MM.1S (cell line): ENCODE data around the gene KDM6A.
"Not testable (repeated sequence)": the region's sequence is repeated elsewhere in the genome, so short reads cannot be mapped to it uniquely, and the experiment has no call there.

ENCODE experiments used
- DNase-seq: peaks from one replicate; pipeline ENCODE4 v3.0.0-alpha.2; 2015
- H2AFZ ChIP-seq: fragments of 300-600 bp; sonication (generic); 2 replicates; pipeline ENCODE4 v1.6.0; 2016; ENCODE audit warnings: antibody characterized with exemption, low read length
- H3F3A ChIP-seq: fragments of 300-600 bp; sonication (generic); 2 replicates; pipeline ENCODE4 v1.6.1; 2016; ENCODE audit warnings: mild to moderate bottlenecking, antibody characterized with exemption, low read length, moderate library complexity, mixed read lengths; ENCODE audit not compliant: insufficient read depth
- H3K27ac ChIP-seq: fragments of 300-600 bp; sonication (generic); 2 replicates; pipeline ENCODE4 v1.5.1; 2016; ENCODE audit warnings: mild to moderate bottlenecking, low read length
- H3K27me3 ChIP-seq: fragments of 300-600 bp; sonication (generic); replicated peaks from 2 replicates; pipeline ENCODE4 v1.6.0; 2016; ENCODE audit warnings: low read length; ENCODE audit not compliant: insufficient read depth
- H3K36me3 ChIP-seq: fragments of 300-600 bp; sonication (generic); replicated peaks from 2 replicates; pipeline ENCODE4 v1.6.1; 2016; ENCODE audit warnings: mild to moderate bottlenecking, low read length, mixed read lengths; ENCODE audit not compliant: insufficient read depth
- H3K4me1 ChIP-seq: fragments of 300-600 bp; sonication (generic); 2 replicates; pipeline ENCODE4 v1.6.1; 2016; ENCODE audit warnings: low read length, mixed read lengths
- H3K4me2 ChIP-seq: fragments of 300-600 bp; sonication (generic); 2 replicates; pipeline ENCODE4 v1.6.0; 2016; ENCODE audit warnings: low read depth, low read length
- H3K4me3 ChIP-seq: fragments of 300-600 bp; sonication (generic); 2 replicates; pipeline ENCODE4 v1.5.1; 2016; ENCODE audit warnings: low read length, mixed read lengths
- H3K79me2 ChIP-seq: fragments of 300-600 bp; sonication (generic); 2 replicates; pipeline ENCODE4 v1.6.1; 2016; ENCODE audit warnings: mixed run types, low read length, mixed read lengths
- H3K9ac ChIP-seq: fragments of 300-600 bp; sonication (generic); 2 replicates; pipeline ENCODE4 v1.6.1; 2016; ENCODE audit warnings: low read length, mixed read lengths
- H3K9me2 ChIP-seq: fragments of 300-600 bp; sonication (generic); replicated peaks from 2 replicates; pipeline ENCODE4 v1.6.1; 2016; ENCODE audit warnings: mild to moderate bottlenecking, low read length, mixed read lengths; ENCODE audit not compliant: insufficient read depth
- H3K9me3 ChIP-seq: fragments of 300-600 bp; sonication (generic); replicated peaks from 2 replicates; pipeline ENCODE4 v1.6.1; 2016; ENCODE audit warnings: mild to moderate bottlenecking, low read length, mixed read lengths; ENCODE audit not compliant: insufficient read depth
- H4K20me1 ChIP-seq: fragments of 300-600 bp; sonication (generic); 2 replicates; pipeline ENCODE4 v1.6.1; 2016; ENCODE audit warnings: mild to moderate bottlenecking, low read length, moderate library complexity, mixed read lengths; ENCODE audit not compliant: insufficient read depth
- EZH2 ChIP-seq: fragments of 300-600 bp; sonication (generic); optimal IDR thresholded peaks from 2 replicates; pipeline ENCODE3; 2017; ENCODE audit warnings: low read depth, mild to moderate bottlenecking, antibody characterized with exemption, low read length, mixed read lengths
- EZH2phosphoT487 ChIP-seq: fragments of 300-600 bp; sonication (generic); IDR thresholded peaks from 2 replicates; pipeline ENCODE4 v1.6.1; 2018; ENCODE audit warnings: antibody characterized with exemption, low read length
- TF ChIP-seq, protein P1 (sequence below): fragments of 300-600 bp; sonication (generic); IDR thresholded peaks from 2 replicates; pipeline ENCODE4 v1.5.1; 2016; ENCODE audit warnings: antibody characterized with exemption, low read length, mixed read lengths

KDM6A gene

DNA sequence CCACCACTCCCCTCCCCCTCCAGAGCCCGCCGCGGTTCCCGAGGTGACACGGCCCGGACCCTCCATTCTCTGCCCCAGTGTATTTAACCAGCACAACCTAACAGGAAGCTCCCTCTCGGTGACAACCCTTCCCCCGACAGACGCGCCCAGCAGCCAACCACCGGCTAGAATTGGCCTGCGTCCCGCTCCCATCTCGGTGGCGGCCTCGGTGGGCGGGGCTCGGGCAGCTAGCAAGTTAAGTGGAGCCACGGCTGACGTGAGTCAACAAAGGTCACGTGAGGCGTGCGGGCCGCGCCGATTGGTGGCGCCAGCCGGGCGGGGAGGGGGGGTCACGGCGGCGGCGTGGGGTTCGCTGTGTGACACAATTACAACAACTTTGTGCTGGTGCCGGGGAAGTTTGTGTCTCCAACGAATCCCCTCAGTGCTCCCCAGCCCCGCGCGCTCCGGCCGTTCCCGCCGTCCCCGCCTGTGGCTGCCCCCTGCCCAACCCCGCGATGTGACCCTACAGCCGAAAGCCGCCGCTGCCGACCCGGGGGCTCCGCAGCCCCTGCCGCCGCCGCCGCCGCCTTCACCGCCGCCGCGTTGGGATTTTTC is at the start of gene KDM6A:
TSS of gene KDM6A (plus strand) at position 368 of the 594 bp plus-strand sequence. CDS start 364 bp downstream, outside the sequence.
- peak within 1 kb of the TSS; percentile 91 for H3K9ac ChIP-seq
- no peaks in the 10 kb centered on the region for H3K9me3 ChIP-seq
- peak within 1 kb of the TSS; percentile 88 for H3K27ac ChIP-seq
- peak within 1 kb of the TSS; percentile 67 for H2AFZ ChIP-seq
- H3K79me2 ChIP-seq: peaks cover 59% of the 10 kb centered on the region
- H3F3A ChIP-seq: peaks cover 10% of the 10 kb centered on the region; the same call in 1 of the 2 replicates
- peak within 1 kb of the TSS; percentile 80 for H3K4me2 ChIP-seq
- H3K36me3 ChIP-seq: no peaks in the 10 kb centered on the region
- DNase-seq: peak; percentile 95
- no peak for TF ChIP-seq EZH2phosphoT487
- TF ChIP-seq EZH2: no peak
- TF ChIP-seq, protein P1, sequence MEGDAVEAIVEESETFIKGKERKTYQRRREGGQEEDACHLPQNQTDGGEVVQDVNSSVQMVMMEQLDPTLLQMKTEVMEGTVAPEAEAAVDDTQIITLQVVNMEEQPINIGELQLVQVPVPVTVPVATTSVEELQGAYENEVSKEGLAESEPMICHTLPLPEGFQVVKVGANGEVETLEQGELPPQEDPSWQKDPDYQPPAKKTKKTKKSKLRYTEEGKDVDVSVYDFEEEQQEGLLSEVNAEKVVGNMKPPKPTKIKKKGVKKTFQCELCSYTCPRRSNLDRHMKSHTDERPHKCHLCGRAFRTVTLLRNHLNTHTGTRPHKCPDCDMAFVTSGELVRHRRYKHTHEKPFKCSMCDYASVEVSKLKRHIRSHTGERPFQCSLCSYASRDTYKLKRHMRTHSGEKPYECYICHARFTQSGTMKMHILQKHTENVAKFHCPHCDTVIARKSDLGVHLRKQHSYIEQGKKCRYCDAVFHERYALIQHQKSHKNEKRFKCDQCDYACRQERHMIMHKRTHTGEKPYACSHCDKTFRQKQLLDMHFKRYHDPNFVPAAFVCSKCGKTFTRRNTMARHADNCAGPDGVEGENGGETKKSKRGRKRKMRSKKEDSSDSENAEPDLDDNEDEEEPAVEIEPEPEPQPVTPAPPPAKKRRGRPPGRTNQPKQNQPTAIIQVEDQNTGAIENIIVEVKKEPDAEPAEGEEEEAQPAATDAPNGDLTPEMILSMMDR: no peak
- H3K4me1 ChIP-seq: no peaks in the 10 kb centered on the region
- H4K20me1 ChIP-seq: no peaks in the 10 kb centered on the region
- H3K9me2 ChIP-seq: no peaks in the 10 kb centered on the region
- H3K4me3 ChIP-seq: peak within 1 kb of the TSS; percentile 85
- H3K27me3 ChIP-seq: no peaks in the 10 kb centered on the region

DNA sequence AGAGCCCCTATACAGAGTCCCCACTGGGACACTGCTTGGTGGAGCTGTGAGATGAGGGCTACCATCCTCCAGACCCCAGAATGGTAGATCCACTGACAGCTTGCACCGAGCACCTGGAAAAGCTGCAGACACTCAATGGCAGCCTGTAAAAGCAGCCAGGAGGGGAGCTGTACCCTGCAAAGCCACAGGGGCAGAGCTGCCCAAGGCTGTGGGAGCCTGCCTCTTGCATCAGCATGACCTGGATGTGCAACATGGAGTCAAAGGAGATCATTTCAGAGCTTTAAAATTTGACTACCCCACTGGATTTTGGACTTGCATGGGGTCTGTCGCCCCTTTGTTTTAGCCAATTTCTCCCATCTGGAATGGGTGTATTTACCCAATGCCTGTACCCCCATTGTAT is 49.8 kb upstream of the KDM6A start:
- not testable (repeated sequence) for H3K9me2 ChIP-seq, H3K9me3 ChIP-seq, H4K20me1 ChIP-seq, DNase-seq, H3K79me2 ChIP-seq, H3F3A ChIP-seq, H2AFZ ChIP-seq, H3K27me3 ChIP-seq, H3K36me3 ChIP-seq, H3K4me3 ChIP-seq, H3K9ac ChIP-seq, H3K4me2 ChIP-seq, H3K4me1 ChIP-seq, H3K27ac ChIP-seq

DNA sequence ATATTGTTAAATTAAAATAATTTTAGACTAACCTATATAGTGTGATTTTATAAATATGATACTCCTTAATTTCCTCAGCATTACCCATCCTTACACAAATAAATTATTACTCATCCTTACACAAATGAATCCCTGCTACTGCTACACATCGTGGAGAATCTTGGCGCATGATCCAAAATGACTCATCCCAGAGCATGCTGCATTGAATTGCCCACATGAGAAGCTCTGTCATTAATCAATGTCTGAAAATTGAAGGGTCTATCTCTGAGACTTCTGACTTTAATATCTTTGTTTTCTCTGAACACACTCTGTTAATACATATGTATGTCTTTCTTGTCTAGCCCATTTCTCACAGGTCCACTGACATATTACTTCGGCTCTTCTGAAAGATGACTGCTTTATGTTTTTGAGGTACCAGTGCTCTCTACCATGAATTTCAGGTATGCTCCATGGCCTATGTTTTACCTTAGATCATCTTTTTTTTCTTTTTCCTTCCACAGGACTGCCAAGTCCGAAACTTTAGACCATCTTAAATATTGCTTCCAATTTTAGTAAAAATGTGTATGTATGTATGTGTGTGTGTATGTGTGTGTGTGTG is 44.9 kb upstream of the KDM6A start:
- no peak for DNase-seq
- Histone ChIP-seq H3K36me3 (no peaks in the 10 kb centered on the region), H3K4me2 (no peak overlapping the region), H3F3A (no peaks in the 10 kb centered on the region), H3K9me2 (no peaks in the 10 kb centered on the region), H3K27me3 (no peaks in the 10 kb centered on the region), H2AFZ (no peak overlapping the region), H3K9me3 (no peaks in the 10 kb centered on the region), H3K9ac (no peak overlapping the region), H3K4me3 (no peak overlapping the region), H3K27ac (no peak overlapping the region), H4K20me1 (no peaks in the 10 kb centered on the region), H3K4me1 (no peaks in the 10 kb centered on the region), H3K79me2 (no peaks in the 10 kb centered on the region)
- TF ChIP-seq EZH2: no peak
- TF ChIP-seq, protein P1: no peak
- no peak for TF ChIP-seq EZH2phosphoT487

DNA sequence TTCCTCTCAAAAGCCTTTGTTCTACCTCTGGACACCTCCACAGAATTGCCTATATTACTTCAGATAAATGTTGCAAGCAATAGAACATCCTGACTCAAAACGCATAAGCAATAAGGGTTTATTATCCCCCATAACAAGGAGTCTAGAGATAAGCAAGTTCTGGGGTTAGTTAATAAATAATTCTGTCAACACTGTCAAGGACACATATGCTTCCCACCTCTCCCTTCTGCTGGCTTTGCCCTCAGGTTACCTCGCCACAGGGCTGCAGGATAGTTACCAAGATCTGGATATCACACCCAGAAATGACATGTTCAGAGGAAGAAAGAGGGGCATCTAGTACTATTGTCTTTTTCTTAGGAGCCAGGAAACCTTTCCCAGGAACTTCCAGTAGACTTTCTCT is 43.2 kb upstream of the KDM6A start:
- DNase-seq: no peak
- no peaks in the 10 kb centered on the region for H4K20me1 ChIP-seq
- no peak for TF ChIP-seq EZH2phosphoT487
- TF ChIP-seq EZH2: no peak
- TF ChIP-seq, protein P1: no peak
- H3K79me2 ChIP-seq: no peaks in the 10 kb centered on the region
- no peaks in the 10 kb centered on the region for H3K27me3 ChIP-seq
- H3K4me3 ChIP-seq: no peak overlapping the region
- no peak overlapping the region for H3K4me2 ChIP-seq
- H3K9me3 ChIP-seq: no peaks in the 10 kb centered on the region
- H2AFZ ChIP-seq: no peak overlapping the region
- H3K36me3 ChIP-seq: no peaks in the 10 kb centered on the region
- H3K9ac ChIP-seq: no peak overlapping the region
- H3K4me1 ChIP-seq: no peaks in the 10 kb centered on the region
- no peaks in the 10 kb centered on the region for H3K9me2 ChIP-seq
- H3K27ac ChIP-seq: no peak overlapping the region
- no peaks in the 10 kb centered on the region for H3F3A ChIP-seq
